GM23338 (cell line): ENCODE data around the gene ENTREP3. TPM values are rescaled to one million over a fixed set of nuclear protein-coding genes. Genes with fewer than 3 reads are reported as not detected.

ENCODE experiments used
- ATAC-seq: fragments of 200-7000 bp; cut with Tn5 transposase; 3 replicates; pipeline ENCODE4 v1.9.1; 2020
- DNase-seq: peaks from one replicate; pipeline ENCODE4 v3.0.0-alpha.2; 2015; ENCODE audit warnings: low spot score
- H2AFZ ChIP-seq: fragments of 200-600 bp; sonication (generic); 2 replicates; pipeline ENCODE4 v1.8.0; 2016; ENCODE audit warnings: antibody characterized with exemption, mild to moderate bottlenecking, moderate library complexity
- H3F3A ChIP-seq: fragments of 200-600 bp; sonication (generic); replicated peaks from 2 replicates; pipeline ENCODE4 v1.8.0; 2017; ENCODE audit warnings: antibody characterized with exemption, mixed run types, low read depth
- H3K27ac ChIP-seq: fragments of 200-600 bp; sonication (generic); 2 replicates; pipeline ENCODE4 v1.6.1; 2016; ENCODE audit warnings: low read depth
- H3K27me3 ChIP-seq: fragments of 200-600 bp; sonication (generic); 2 replicates; pipeline ENCODE4 v1.8.0; 2016; ENCODE audit warnings: mild to moderate bottlenecking, mixed run types, moderate library complexity; ENCODE audit not compliant: insufficient read depth
- H3K36me3 ChIP-seq: fragments of 200-600 bp; sonication (generic); 2 replicates; pipeline ENCODE4 v1.8.0; 2016; ENCODE audit warnings: mild to moderate bottlenecking; ENCODE audit not compliant: insufficient read depth
- H3K4me1 ChIP-seq: fragments of 200-600 bp; sonication (generic); 2 replicates; pipeline ENCODE4 v1.8.0; 2016; ENCODE audit warnings: mild to moderate bottlenecking, moderate library complexity; ENCODE audit not compliant: insufficient read depth
- H3K4me2 ChIP-seq: fragments of 200-600 bp; sonication (generic); 2 replicates; pipeline ENCODE4 v1.7.1; 2017; ENCODE audit warnings: mixed run types
- H3K4me3 ChIP-seq: fragments of 200-600 bp; sonication (generic); 2 replicates; pipeline ENCODE4 v1.6.1; 2016; ENCODE audit warnings: mixed run types
- H3K79me2 ChIP-seq: fragments of 200-600 bp; sonication (generic); replicated peaks from 2 replicates; pipeline ENCODE4 v1.8.0; 2017; ENCODE audit warnings: mild to moderate bottlenecking; ENCODE audit not compliant: insufficient read depth
- H3K9me2 ChIP-seq: fragments of 200-600 bp; sonication (generic); 2 replicates; pipeline ENCODE4 v1.8.0; 2017; ENCODE audit not compliant: insufficient read depth
- H4K20me1 ChIP-seq: fragments of 200-600 bp; sonication (generic); replicated peaks from 2 replicates; pipeline ENCODE4 v1.8.0; 2017; ENCODE audit warnings: mild to moderate bottlenecking; ENCODE audit not compliant: insufficient read depth
- H3K27ac Mint-ChIP-seq: 2 replicates; pipeline ENCODE4 v1.8.0; 2020; ENCODE audit warnings: inconsistent platforms, mild to moderate bottlenecking, moderate library complexity, mixed read lengths
- H3K27me3 Mint-ChIP-seq: 3 replicates; pipeline ENCODE4 v1.8.0; 2022; ENCODE audit warnings: low read depth, mild to moderate bottlenecking, moderate library complexity, mixed read lengths, inconsistent platforms; ENCODE audit not compliant: insufficient read depth, poor library complexity
- H3K36me3 Mint-ChIP-seq: 3 replicates; pipeline ENCODE4 v1.8.0; 2021; ENCODE audit warnings: low read depth, mild to moderate bottlenecking, inconsistent platforms, moderate library complexity, mixed read lengths
- H3K4me1 Mint-ChIP-seq: 3 replicates; pipeline ENCODE4 v1.8.0; 2020; ENCODE audit warnings: mild to moderate bottlenecking, inconsistent platforms, mixed read lengths
- H3K4me3 Mint-ChIP-seq: 3 replicates; pipeline ENCODE4 v1.8.0; 2021; ENCODE audit warnings: moderate library complexity, mild to moderate bottlenecking, inconsistent platforms, mixed read lengths
- H3K9me3 Mint-ChIP-seq: 3 replicates; pipeline ENCODE4 v1.8.0; 2020; ENCODE audit warnings: moderate library complexity, mild to moderate bottlenecking, inconsistent platforms, mixed read lengths
- CREB1 ChIP-seq: fragments of 250-450 bp; sonication (Bioruptor Pico); IDR thresholded peaks from 2 replicates; pipeline ENCODE4 v1.5.0; 2020; ENCODE audit warnings: low read depth, mild to moderate bottlenecking, moderate library complexity
- CTCF ChIP-seq, 2 experiments: fragments of 200-600 bp in 1 of 2; sonication (generic) in 1 of 2; conservative IDR thresholded peaks; 2 replicates each; pipeline versions ENCODE4 v1.5.1 to v1.6.1; 2016 to 2017; ENCODE audit warnings: antibody characterized with exemption in 2 of 2, low read depth in 2 of 2, mild to moderate bottlenecking in 2 of 2, moderate library complexity in 1 of 2
- EZH2phosphoT487 ChIP-seq: fragments of 200-600 bp; sonication (generic); IDR thresholded peaks from one replicate; pipeline ENCODE4 v1.8.1; 2018; ENCODE audit warnings: antibody characterized with exemption; ENCODE audit not compliant: unreplicated experiment
- POLR2AphosphoS5 ChIP-seq: IDR thresholded peaks from 2 replicates; pipeline ENCODE4 v1.6.1; 2016; ENCODE audit warnings: antibody characterized with exemption, low read depth
- REST ChIP-seq: IDR thresholded peaks from one replicate; pipeline ENCODE4 v1.6.1; 2018; ENCODE audit warnings: antibody characterized with exemption; ENCODE audit not compliant: unreplicated experiment
- polyA plus RNA-seq: library from polyadenylated mRNA; unstranded; fragments of >200 nt; fragmentation: Nextera tagmentation; extraction: Ambion mirVana; gene quantifications from 2 replicates; pipeline ENCODE4 v1.2.1, GENCODE V29; 2016
- total RNA-seq: library from RNA; depleted of rRNA; stranded (reverse); fragments of >200 nt; shearing (Covaris generic); gene quantifications from 2 replicates; pipeline ENCODE4 v1.2.3, GENCODE V29; 2014

ENTREP3 gene
- total and polyA plus RNA-seq, 2 experiments from 2014 or later = 18.6 to 46.3 TPM

GRCh38 chr1:155261493-155261851 is 6.2 kb upstream of the ENTREP3 start:
- peak overlapping the region; percentile 94 for H3K4me3 Mint-ChIP-seq
- Histone ChIP-seq H3K4me1 (peaks cover 9% of the 10 kb centered on the region), H3K27me3 (no peaks in the 10 kb centered on the region), H3F3A (peaks cover 46% of the 10 kb centered on the region), H3K36me3 (peaks cover 43% of the 10 kb centered on the region), H3K4me3 (peak overlapping the region; percentile 62), H2AFZ (peak overlapping the region; percentile 44; the same call in 1 of the 2 replicates), H3K9me2 (no peaks in the 10 kb centered on the region), H3K4me2 (peak overlapping the region; percentile 84), H4K20me1 (0 out of 2 replicates have a peak, but pooled peaks cover 5% of the 10 kb centered on the region), H3K27ac (0 out of 2 replicates have a peak overlapping the region, but pooled peaks have one; percentile 55), H3K79me2 (peaks cover 10% of the 10 kb centered on the region)
- H3K4me1 Mint-ChIP-seq = peaks cover 16% of the 10 kb centered on the region
- DNase-seq (no peak), ATAC-seq (no peak; the same call in 2 of the 3 replicates)
- peaks cover 18% of the 10 kb centered on the region for H3K27me3 Mint-ChIP-seq
- peak overlapping the region; percentile 97 for H3K27ac Mint-ChIP-seq
- H3K9me3 Mint-ChIP-seq = peaks cover 7% of the 10 kb centered on the region; the same call in 1 of the 3 replicates
- no peak for TF ChIP-seq REST
- TF ChIP-seq CTCF (conservative IDR thresholded peaks at IDR 0.05; ENCODE audit: low read depth in 2 of 2) = peak; percentile 12 to 23; a peak in 1 of 4 replicates
- H3K36me3 Mint-ChIP-seq = peaks cover 62% of the 10 kb centered on the region

GRCh38 chr1:155260276-155260675 is 5.0 kb upstream of the ENTREP3 start:
- Histone ChIP-seq H3K4me1 (peaks cover 13% of the 10 kb centered on the region), H3K36me3 (peaks cover 33% of the 10 kb centered on the region), H4K20me1 (no peaks in the 10 kb centered on the region), H3K9me2 (no peaks in the 10 kb centered on the region), H3K4me2 (no peak overlapping the region), H3F3A (peaks cover 43% of the 10 kb centered on the region), H3K27ac (no peak overlapping the region), H2AFZ (no peak overlapping the region), H3K27me3 (no peaks in the 10 kb centered on the region), H3K79me2 (peaks cover 10% of the 10 kb centered on the region), H3K4me3 (no peak overlapping the region)
- Mint-ChIP-seq H3K4me3 (peak overlapping the region; percentile 94; the same call in 1 of the 3 replicates), H3K27ac (no peak overlapping the region), H3K27me3 (peaks cover 20% of the 10 kb centered on the region), H3K36me3 (peaks cover 57% of the 10 kb centered on the region), H3K9me3 (peaks cover 7% of the 10 kb centered on the region; the same call in 1 of the 3 replicates), H3K4me1 (peaks cover 21% of the 10 kb centered on the region)
- ATAC-seq = no peak
- TF ChIP-seq CREB1 (CRISPR knock-in tag) = no peak
- no peak for TF ChIP-seq POLR2AphosphoS5
- no peak for TF ChIP-seq EZH2phosphoT487
- no peak for DNase-seq
